Measurements from ENCODE around the gene OTUD5.

OTUD5 gene

GRCh38 chrX:48937054-48937907 is 20.1 kb downstream of the OTUD5 start:
- Mint-ChIP-seq H3K36me3 (ENCODE audit: low read depth) (peaks cover 55% of the 10 kb centered on the region), H3K4me3 (peak overlapping the region; percentile 92), H3K27ac (peak overlapping the region; percentile 99), H3K27me3 (ENCODE audit: low read depth) (no peaks in the 10 kb centered on the region), H3K9me3 (no peaks in the 10 kb centered on the region), H3K4me1 (ENCODE audit: low read depth) (peaks cover 71% of the 10 kb centered on the region)
- DNase-seq (ENCODE audit: low spot score), result peak; percentile 89

GRCh38 chrX:48936429-48937053 is 20.9 kb downstream of the OTUD5 start:
- no peak for DNase-seq (ENCODE audit: low spot score)
- Mint-ChIP-seq H3K27me3 (ENCODE audit: low read depth) (no peaks in the 10 kb centered on the region), H3K4me3 (peak overlapping the region; percentile 92), H3K9me3 (no peaks in the 10 kb centered on the region), H3K4me1 (ENCODE audit: low read depth) (peaks cover 64% of the 10 kb centered on the region), H3K36me3 (ENCODE audit: low read depth) (peaks cover 49% of the 10 kb centered on the region), H3K27ac (peak overlapping the region; percentile 99)

GRCh38 chrX:48935301-48935670 is 22.1 kb downstream of the OTUD5 start:
- Mint-ChIP-seq H3K9me3 (no peaks in the 10 kb centered on the region), H3K27ac (peak overlapping the region; percentile 67), H3K27me3 (ENCODE audit: low read depth) (no peaks in the 10 kb centered on the region), H3K36me3 (ENCODE audit: low read depth) (peaks cover 46% of the 10 kb centered on the region), H3K4me1 (ENCODE audit: low read depth) (peaks cover 56% of the 10 kb centered on the region), H3K4me3 (peak overlapping the region; percentile 54)
- no peak for DNase-seq (ENCODE audit: low spot score)

DNA sequence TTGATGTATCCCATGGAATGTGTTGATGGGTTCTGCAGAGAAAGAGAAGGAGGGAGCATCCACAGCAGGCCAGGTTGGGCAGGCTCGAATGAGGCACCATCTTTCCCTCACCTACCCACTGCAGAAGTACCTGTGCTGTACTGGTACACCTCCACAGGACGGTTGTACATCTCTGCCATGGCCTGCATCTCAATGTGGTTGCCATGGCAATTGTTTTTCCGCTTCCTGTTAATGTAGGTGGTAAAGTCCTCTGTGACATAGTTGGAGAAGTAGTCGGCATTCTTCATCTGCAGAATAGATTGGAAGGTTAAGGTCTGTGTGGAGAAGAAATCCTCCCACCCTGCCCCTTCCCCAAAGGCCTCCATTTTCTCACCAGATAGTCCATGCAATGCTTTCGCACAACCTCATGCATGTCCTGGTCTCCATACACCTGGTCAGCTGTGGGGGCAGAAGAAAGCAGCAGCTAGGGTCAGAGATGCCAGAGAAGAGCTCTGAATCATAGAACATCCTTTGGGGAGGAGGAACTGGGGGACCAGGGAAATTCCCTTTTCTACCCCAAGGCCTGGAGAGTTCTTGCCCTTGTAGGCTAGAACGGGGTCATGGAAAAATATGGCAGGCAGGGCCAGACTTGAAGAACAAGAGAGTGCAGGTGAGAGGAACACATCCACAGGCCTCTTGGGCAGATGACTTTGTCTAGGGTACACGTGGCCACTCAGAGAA is 22.7 kb downstream of the OTUD5 start:
- Mint-ChIP-seq H3K27ac (peak overlapping the region; percentile 67), H3K4me1 (ENCODE audit: low read depth) (peaks cover 53% of the 10 kb centered on the region), H3K4me3 (peak overlapping the region; percentile 54), H3K27me3 (ENCODE audit: low read depth) (no peaks in the 10 kb centered on the region), H3K9me3 (no peaks in the 10 kb centered on the region), H3K36me3 (ENCODE audit: low read depth) (peaks cover 47% of the 10 kb centered on the region)
- no peak for DNase-seq (ENCODE audit: low spot score)

DNA sequence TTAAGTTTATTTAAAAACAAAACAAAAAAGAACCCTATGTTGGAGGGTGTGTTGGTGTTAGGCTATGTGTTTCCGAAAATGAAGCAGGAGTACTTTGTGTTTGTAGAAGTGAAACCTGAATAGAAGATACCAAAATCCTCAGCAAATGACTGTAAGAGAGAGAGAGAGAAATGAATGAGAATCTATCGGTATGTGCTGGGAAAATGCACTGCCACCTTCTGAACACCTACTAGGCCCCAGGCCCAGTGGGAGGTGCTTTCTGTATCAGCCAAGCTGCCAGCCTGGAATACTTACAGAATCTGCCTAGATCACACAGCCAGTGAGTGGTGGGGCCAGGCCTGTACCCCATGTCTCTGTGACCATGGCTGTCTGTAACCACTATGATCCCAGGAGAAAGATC is 23.6 kb downstream of the OTUD5 start:
- H3K9me3 Mint-ChIP-seq, result no peaks in the 10 kb centered on the region
- peaks cover 43% of the 10 kb centered on the region for H3K4me1 Mint-ChIP-seq (ENCODE audit: low read depth)
- H3K27ac Mint-ChIP-seq, result peak overlapping the region; percentile 77
- H3K27me3 Mint-ChIP-seq (ENCODE audit: low read depth), result no peaks in the 10 kb centered on the region
- H3K4me3 Mint-ChIP-seq, result peak overlapping the region; percentile 45
- peaks cover 47% of the 10 kb centered on the region for H3K36me3 Mint-ChIP-seq (ENCODE audit: low read depth)
- DNase-seq (ENCODE audit: low spot score), result no peak

DNA sequence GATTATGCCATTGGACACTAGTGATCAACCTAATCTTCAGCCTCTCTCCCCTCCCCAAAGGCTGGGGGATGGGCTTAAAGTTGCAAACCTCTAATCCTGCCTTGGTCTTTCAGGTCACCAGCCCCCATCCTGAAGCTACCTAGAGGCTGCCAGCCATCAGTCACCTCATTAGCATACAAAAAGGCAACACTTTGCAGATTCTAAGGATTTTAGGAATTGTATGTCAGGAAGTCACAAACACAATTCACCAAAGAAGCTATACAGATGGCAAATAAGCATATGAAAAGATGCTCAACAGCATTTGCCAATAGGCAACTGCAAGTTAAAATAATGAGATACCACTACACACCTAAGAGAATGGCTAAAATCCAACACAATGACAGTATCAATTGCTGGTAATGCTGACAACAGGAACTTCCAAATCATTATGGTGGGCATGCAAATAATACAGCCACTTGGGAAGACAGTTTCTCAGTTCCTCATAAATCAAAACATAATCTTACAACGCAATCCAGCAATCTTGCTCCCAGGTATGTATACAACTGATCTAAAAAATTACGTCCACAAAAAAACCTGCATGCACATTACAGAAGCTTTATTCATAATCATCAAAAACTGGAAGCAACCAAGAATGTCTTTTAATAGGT is 29.5 kb downstream of the OTUD5 start:
- H3K9me3 Mint-ChIP-seq, result no peaks in the 10 kb centered on the region
- peaks cover 14% of the 10 kb centered on the region for H3K4me1 Mint-ChIP-seq (ENCODE audit: low read depth)
- no peak overlapping the region for H3K27ac Mint-ChIP-seq
- no peaks in the 10 kb centered on the region for H3K27me3 Mint-ChIP-seq (ENCODE audit: low read depth)
- DNase-seq (ENCODE audit: low spot score), result no peak
- H3K4me3 Mint-ChIP-seq, result no peak overlapping the region
- peaks cover 31% of the 10 kb centered on the region for H3K36me3 Mint-ChIP-seq (ENCODE audit: low read depth)

GRCh38 chrX:48927123-48927522 is 30.3 kb downstream of the OTUD5 start:
- Mint-ChIP-seq H3K4me3 (no peak overlapping the region), H3K27me3 (ENCODE audit: low read depth) (no peaks in the 10 kb centered on the region), H3K27ac (no peak overlapping the region), H3K4me1 (ENCODE audit: low read depth) (peaks cover 16% of the 10 kb centered on the region), H3K36me3 (ENCODE audit: low read depth) (peaks cover 32% of the 10 kb centered on the region), H3K9me3 (no peaks in the 10 kb centered on the region)
- DNase-seq (ENCODE audit: low spot score), result no peak

- H3K9me3 Mint-ChIP-seq, result no peaks in the 10 kb centered on the region
- H3K4me3 Mint-ChIP-seq, result peak overlapping the region; percentile 28
- peak overlapping the region; percentile 79 for H3K27ac Mint-ChIP-seq
- peaks cover 30% of the 10 kb centered on the region for H3K36me3 Mint-ChIP-seq (ENCODE audit: low read depth)
- H3K4me1 Mint-ChIP-seq (ENCODE audit: low read depth), result peaks cover 33% of the 10 kb centered on the region
- no peaks in the 10 kb centered on the region for H3K27me3 Mint-ChIP-seq (ENCODE audit: low read depth)
- DNase-seq (ENCODE audit: low spot score), result no peak
Measured at GRCh38 chrX:48924270-48924669, 33.1 kb downstream of the OTUD5 start.

DNA sequence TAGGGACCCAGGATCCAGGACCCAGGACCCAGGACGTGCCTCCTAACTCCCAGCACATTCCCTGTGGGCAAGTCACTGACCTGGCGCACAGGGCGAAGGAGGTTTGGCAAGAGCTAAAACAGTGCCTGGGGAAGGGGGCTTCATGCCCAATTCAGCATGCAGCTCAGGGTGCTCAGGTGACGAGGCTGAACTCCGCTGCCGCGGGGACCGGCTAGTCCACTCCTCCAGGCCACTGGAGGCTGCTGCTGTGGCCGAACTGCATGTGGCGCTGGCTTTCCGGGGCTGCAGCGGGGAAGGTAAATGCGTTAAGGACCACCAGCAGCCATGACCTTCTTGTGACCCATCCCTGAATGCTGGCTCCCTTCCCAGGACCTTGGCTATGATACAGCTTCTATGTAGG is 33.6 kb downstream of the OTUD5 start:
- Mint-ChIP-seq H3K4me3 (no peak overlapping the region), H3K27me3 (ENCODE audit: low read depth) (no peaks in the 10 kb centered on the region), H3K27ac (peak overlapping the region; percentile 79), H3K9me3 (no peaks in the 10 kb centered on the region), H3K36me3 (ENCODE audit: low read depth) (peaks cover 30% of the 10 kb centered on the region), H3K4me1 (ENCODE audit: low read depth) (peaks cover 33% of the 10 kb centered on the region)
- DNase-seq (ENCODE audit: low spot score), result no peak

DNA sequence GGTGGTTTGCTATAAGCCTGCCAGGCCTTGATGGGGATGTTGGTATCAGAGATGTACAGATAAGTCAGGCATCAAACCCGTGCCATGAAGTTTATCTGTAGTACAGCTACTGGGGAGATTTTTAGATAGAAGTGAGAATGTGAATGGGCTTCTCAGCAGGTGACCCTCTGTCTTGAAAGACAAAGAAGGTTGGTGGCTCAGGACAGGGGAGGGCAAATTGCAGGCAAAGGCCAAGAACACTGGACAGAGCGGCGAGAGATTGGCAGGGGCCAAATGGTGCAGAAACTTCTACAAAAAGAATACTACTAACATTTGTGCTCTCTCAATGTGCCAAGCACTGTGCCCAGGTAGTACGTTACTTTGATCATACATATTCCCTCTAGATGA is 36.7 kb downstream of the OTUD5 start:
- Mint-ChIP-seq H3K36me3 (ENCODE audit: low read depth) (peaks cover 51% of the 10 kb centered on the region), H3K9me3 (no peaks in the 10 kb centered on the region), H3K4me1 (ENCODE audit: low read depth) (peaks cover 35% of the 10 kb centered on the region), H3K27ac (peak overlapping the region; percentile 98), H3K27me3 (ENCODE audit: low read depth) (peaks cover 3% of the 10 kb centered on the region), H3K4me3 (peak overlapping the region; percentile 97)
- DNase-seq (ENCODE audit: low spot score), result no peak

- Mint-ChIP-seq H3K27ac (peak overlapping the region; percentile 98), H3K9me3 (no peaks in the 10 kb centered on the region), H3K36me3 (ENCODE audit: low read depth) (peaks cover 52% of the 10 kb centered on the region), H3K4me3 (peak overlapping the region; percentile 97), H3K4me1 (ENCODE audit: low read depth) (peaks cover 34% of the 10 kb centered on the region), H3K27me3 (ENCODE audit: low read depth) (peaks cover 3% of the 10 kb centered on the region)
- peak; percentile 57 for DNase-seq (ENCODE audit: low spot score)
Measured at GRCh38 chrX:48919947-48920717, 37.3 kb downstream of the OTUD5 start.

DNA sequence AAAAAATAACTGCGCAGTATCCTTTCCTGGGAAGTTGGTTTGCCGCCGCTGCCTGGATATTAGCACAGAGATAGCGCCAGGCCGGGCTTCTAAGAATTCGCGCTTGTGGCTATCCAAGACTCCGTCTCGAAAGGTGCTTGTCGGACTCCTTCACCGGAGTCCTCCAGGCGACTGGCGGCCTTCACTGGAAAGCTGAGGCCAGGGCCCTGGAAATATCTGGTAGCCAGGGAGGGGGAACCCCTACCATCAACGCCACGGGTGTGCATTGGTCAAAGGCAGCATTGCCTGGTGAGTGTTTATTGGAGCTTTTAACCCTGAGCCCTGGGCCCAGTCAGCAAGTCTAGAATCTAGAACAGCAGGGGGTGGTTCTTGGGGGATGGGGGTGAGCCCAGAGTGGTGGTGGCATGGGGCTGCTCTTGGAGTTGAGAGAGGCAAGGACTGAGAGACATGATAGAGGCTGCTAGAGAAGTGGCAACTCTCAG is 38.0 kb downstream of the OTUD5 start:
- H3K9me3 Mint-ChIP-seq, result no peaks in the 10 kb centered on the region
- peak overlapping the region; percentile 98 for H3K27ac Mint-ChIP-seq
- no peak for DNase-seq (ENCODE audit: low spot score)
- H3K4me1 Mint-ChIP-seq (ENCODE audit: low read depth), result peaks cover 39% of the 10 kb centered on the region
- H3K36me3 Mint-ChIP-seq (ENCODE audit: low read depth), result peaks cover 57% of the 10 kb centered on the region
- peak overlapping the region; percentile 97 for H3K4me3 Mint-ChIP-seq
- H3K27me3 Mint-ChIP-seq (ENCODE audit: low read depth), result peaks cover 3% of the 10 kb centered on the region

Data from T-helper 2 cell treated with Interferon-gamma antibody and Interleukin-4, amounts not matched to agents 5 μg/mL and 100 μg/mL, for 36 hours (primary cell).